PC-3 (cell line): Measurements from ENCODE around the gene DHX32. TPM values are rescaled to one million over a fixed set of nuclear protein-coding genes. Genes with fewer than 3 reads are reported as not detected.

Experiments
- ATAC-seq: fragments of 200-7000 bp; cut with Tn5 transposase; 2 replicates; pipeline ENCODE4 v1.9.1; 2020; ENCODE audit warnings: mild to moderate bottlenecking, moderate library complexity
- BruUV-seq: library from RNA; stranded (reverse); fragments of 400-500 nt; replicated peaks from 2 replicates; lab custom pipeline; 2021; lab: Mats Ljungman, UMichigan
- CTCF ChIA-PET: fragments of 300-600 bp; sonication (Branson Sonifier 250); formaldehyde crosslinking; loops from one replicate; lab custom pipeline; 2022; ENCODE audit warnings: antibody characterized with exemption; lab: Charles Lee
- POLR2A ChIA-PET: fragments of 300-600 bp; sonication (Branson Sonifier 250); formaldehyde crosslinking; loops from one replicate; lab custom pipeline; 2022; ENCODE audit warnings: antibody characterized with exemption; ENCODE audit not compliant: unreplicated experiment; lab: Charles Lee
- DNase-seq: peaks from one replicate; pipeline ENCODE4 v3.0.0-alpha.2; 2015
- H2AFZ ChIP-seq: fragments of 300-600 bp; sonication (generic); 2 replicates; pipeline ENCODE4 v1.6.0; 2016; ENCODE audit warnings: antibody characterized with exemption, low read length
- H3F3A ChIP-seq: fragments of 300-600 bp; sonication (generic); one replicate; pipeline ENCODE4 v1.6.0; 2017; ENCODE audit warnings: antibody characterized with exemption, low read length, control low read depth, mild to moderate bottlenecking; ENCODE audit not compliant: unreplicated experiment
- H3K27ac ChIP-seq: fragments of 300-600 bp; sonication (generic); 2 replicates; pipeline ENCODE4 v1.5.1; 2016; ENCODE audit warnings: mild to moderate bottlenecking, low read length
- H3K27me3 ChIP-seq: fragments of 300-600 bp; sonication (generic); 2 replicates; pipeline ENCODE4 v1.6.1; 2016; ENCODE audit warnings: low read length, mixed read lengths
- H3K36me3 ChIP-seq: fragments of 300-600 bp; sonication (generic); 2 replicates; pipeline ENCODE4 v1.6.1; 2016; ENCODE audit warnings: low read depth, mixed run types, low read length, mixed read lengths
- H3K4me1 ChIP-seq: fragments of 300-600 bp; sonication (generic); 2 replicates; pipeline ENCODE4 v1.5.1; 2016; ENCODE audit warnings: low read length; ENCODE audit not compliant: insufficient read depth
- H3K4me2 ChIP-seq: fragments of 300-600 bp; sonication (generic); 2 replicates; pipeline ENCODE4 v1.6.0; 2016; ENCODE audit warnings: low read length
- H3K4me3 ChIP-seq: fragments of 300-600 bp; sonication (generic); 2 replicates; pipeline ENCODE4 v1.5.1; 2016; ENCODE audit warnings: mild to moderate bottlenecking, low read length, mixed read lengths
- H3K79me2 ChIP-seq: fragments of 300-600 bp; sonication (generic); 2 replicates; pipeline ENCODE4 v1.6.1; 2017; ENCODE audit warnings: low read length, mixed read lengths
- H3K9ac ChIP-seq: fragments of 300-600 bp; sonication (generic); 2 replicates; pipeline ENCODE4 v1.6.0; 2016; ENCODE audit warnings: mild to moderate bottlenecking, low read length
- H3K9me2 ChIP-seq: fragments of 300-600 bp; sonication (generic); replicated peaks from 2 replicates; pipeline ENCODE4 v1.6.1; 2016; ENCODE audit warnings: mixed run types, low read length, mixed read lengths
- H3K9me3 ChIP-seq: fragments of 300-600 bp; sonication (generic); 2 replicates; pipeline ENCODE4 v1.6.1; 2016; ENCODE audit warnings: low read length, mixed read lengths
- H4K20me1 ChIP-seq: fragments of 300-600 bp; sonication (generic); 2 replicates; pipeline ENCODE4 v1.6.1; 2016; ENCODE audit warnings: low read length, mixed read lengths
- EZH2 ChIP-seq: fragments of 300-600 bp; sonication (generic); IDR thresholded peaks from one replicate; pipeline ENCODE4 v1.6.1; 2017; ENCODE audit warnings: antibody characterized with exemption, mild to moderate bottlenecking, low read length; ENCODE audit not compliant: unreplicated experiment
- EZH2phosphoT487 ChIP-seq: fragments of 300-600 bp; sonication (generic); IDR thresholded peaks from 2 replicates; pipeline ENCODE4 v1.6.1; 2018; ENCODE audit warnings: mild to moderate bottlenecking, antibody characterized with exemption, low read length, borderline replicate concordance
- intact Hi-C: fragments of 100-400 bp; cut with micrococcal nuclease; formaldehyde crosslinking; loops from 2 replicates; pipeline ENCODE4 v1.9.0; 2023
- total RNA-seq: library from RNA; depleted of rRNA; stranded (reverse); fragments of >200 nt; gene quantifications from 2 replicates; pipeline ENCODE4 v1.2.3, GENCODE V29; 2014
- TF ChIP-seq, protein P1 (sequence below): fragments of 300-600 bp; sonication (generic); conservative IDR thresholded peaks from 2 replicates; pipeline ENCODE4 v1.5.1; 2017; ENCODE audit warnings: antibody characterized with exemption, low read depth, mild to moderate bottlenecking, low read length

Gene DHX32
- total RNA-seq, 1 experiment from 2014 or later, result 38.7 TPM

DNA sequence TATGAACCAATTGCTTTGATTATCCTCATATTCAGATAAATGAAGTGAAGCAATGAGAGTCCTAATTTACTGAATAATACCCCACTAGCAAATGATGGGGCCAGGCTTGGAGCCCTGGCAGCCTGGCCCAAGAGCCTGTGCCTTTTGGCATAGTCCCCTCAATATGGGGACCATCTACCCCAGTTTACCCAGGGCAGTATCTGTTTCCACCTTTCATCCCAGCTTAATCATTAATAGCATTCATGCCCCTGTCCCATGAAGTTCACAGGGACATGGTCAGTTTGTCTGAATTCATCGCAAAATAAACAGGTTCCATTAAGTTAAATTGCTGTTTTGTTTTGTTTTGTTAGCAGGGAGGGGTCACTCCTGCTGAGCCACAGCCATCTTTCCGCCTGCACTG is 32.2 kb downstream of the DHX32 start:
- CTCF ChIA-PET, result no interaction called here
- no peak for ATAC-seq

DNA sequence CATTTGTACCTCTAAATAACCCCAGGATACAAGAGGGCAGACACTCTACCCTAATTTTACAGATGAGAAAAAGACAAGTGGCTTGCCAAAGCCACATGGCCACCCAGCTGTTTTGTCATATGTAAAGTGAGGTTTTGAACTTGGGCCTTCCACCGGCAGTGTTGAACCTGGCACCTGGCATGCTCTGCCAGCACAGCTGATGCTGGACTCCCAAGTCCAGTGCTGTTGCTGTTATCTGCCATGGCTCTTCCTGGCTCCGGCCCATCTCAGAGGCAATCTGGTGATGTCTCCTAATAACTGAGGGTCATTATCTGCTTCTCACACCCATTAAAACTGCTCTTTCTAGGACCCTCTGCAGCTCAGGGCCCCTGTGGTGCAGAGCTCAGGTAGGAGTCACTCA is 32.7 kb downstream of the DHX32 start:
- POLR2A ChIA-PET, result no interaction called here
- Histone ChIP-seq H3K79me2 (no peaks in the 10 kb centered on the region), H3K4me2 (no peak overlapping the region), H3K9me2 (no peaks in the 10 kb centered on the region), H4K20me1 (no peaks in the 10 kb centered on the region), H2AFZ (no peak overlapping the region), H3K36me3 (peaks cover 5% of the 10 kb centered on the region; the same call in 1 of the 2 replicates), H3K27ac (no peak overlapping the region), H3F3A (no peaks in the 10 kb centered on the region), H3K4me1 (no peaks in the 10 kb centered on the region), H3K27me3 (no peaks in the 10 kb centered on the region), H3K9ac (no peak overlapping the region), H3K4me3 (no peak overlapping the region), H3K9me3 (no peaks in the 10 kb centered on the region)
- DNase-seq (no peak), ATAC-seq (no peak)
- no TSS peak for BruUV-seq
- TF ChIP-seq, protein P1, sequence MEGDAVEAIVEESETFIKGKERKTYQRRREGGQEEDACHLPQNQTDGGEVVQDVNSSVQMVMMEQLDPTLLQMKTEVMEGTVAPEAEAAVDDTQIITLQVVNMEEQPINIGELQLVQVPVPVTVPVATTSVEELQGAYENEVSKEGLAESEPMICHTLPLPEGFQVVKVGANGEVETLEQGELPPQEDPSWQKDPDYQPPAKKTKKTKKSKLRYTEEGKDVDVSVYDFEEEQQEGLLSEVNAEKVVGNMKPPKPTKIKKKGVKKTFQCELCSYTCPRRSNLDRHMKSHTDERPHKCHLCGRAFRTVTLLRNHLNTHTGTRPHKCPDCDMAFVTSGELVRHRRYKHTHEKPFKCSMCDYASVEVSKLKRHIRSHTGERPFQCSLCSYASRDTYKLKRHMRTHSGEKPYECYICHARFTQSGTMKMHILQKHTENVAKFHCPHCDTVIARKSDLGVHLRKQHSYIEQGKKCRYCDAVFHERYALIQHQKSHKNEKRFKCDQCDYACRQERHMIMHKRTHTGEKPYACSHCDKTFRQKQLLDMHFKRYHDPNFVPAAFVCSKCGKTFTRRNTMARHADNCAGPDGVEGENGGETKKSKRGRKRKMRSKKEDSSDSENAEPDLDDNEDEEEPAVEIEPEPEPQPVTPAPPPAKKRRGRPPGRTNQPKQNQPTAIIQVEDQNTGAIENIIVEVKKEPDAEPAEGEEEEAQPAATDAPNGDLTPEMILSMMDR, result no peak
- TF ChIP-seq EZH2phosphoT487, result no peak
- TF ChIP-seq EZH2, result no peak
- intact Hi-C loops, result no loop called here
- CTCF ChIA-PET, result no interaction called here

More for the DNA sequence above, 32.2 kb downstream of the DHX32 start:
- Histone ChIP-seq H3F3A (no peaks in the 10 kb centered on the region), H3K27ac (no peak overlapping the region), H3K27me3 (no peaks in the 10 kb centered on the region), H3K4me1 (no peaks in the 10 kb centered on the region), H3K36me3 (peaks cover 5% of the 10 kb centered on the region; the same call in 1 of the 2 replicates), H3K4me2 (no peak overlapping the region), H3K4me3 (no peak overlapping the region), H4K20me1 (no peaks in the 10 kb centered on the region), H3K9me3 (no peaks in the 10 kb centered on the region), H2AFZ (no peak overlapping the region), H3K9ac (no peak overlapping the region), H3K9me2 (no peaks in the 10 kb centered on the region), H3K79me2 (no peaks in the 10 kb centered on the region)
- BruUV-seq, result no TSS peak
- DNase-seq, result no peak
- POLR2A ChIA-PET, result no interaction called here
- intact Hi-C loops, result no loop called here
- no peak for TF ChIP-seq EZH2
- TF ChIP-seq, protein P1, result no peak
- TF ChIP-seq EZH2phosphoT487, result no peak

DNA sequence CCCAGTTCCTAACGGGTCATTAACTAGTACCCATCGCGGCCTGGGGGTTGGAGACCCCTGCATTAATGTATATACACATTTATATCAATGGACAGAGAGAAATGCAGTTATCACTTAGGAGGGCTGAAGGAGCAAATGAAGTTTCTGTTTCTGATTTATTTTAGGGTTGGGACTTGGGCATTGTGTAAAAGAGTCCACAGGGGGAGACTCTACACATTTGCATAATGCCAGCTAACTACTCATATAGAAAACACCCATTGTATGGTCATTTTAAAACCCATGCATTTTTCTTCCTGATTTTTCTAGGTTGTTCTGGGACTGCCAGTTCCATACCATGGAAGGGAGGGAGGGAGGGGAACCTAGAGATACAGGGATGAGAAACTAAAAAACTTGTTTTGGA is 34.2 kb downstream of the DHX32 start:
- intact Hi-C loops, result no loop called here
- POLR2A ChIA-PET, result no interaction called here
- H3F3A ChIP-seq, result no peaks in the 10 kb centered on the region
- BruUV-seq, result no TSS peak
- peaks cover under 1% of the 10 kb centered on the region; the same call in 1 of the 2 replicates for H3K4me1 ChIP-seq
- no peak overlapping the region for H2AFZ ChIP-seq
- no peak overlapping the region for H3K27ac ChIP-seq
- no peak for TF ChIP-seq EZH2
- no peak for TF ChIP-seq EZH2phosphoT487
- TF ChIP-seq, protein P1, result no peak
- no peaks in the 10 kb centered on the region for H3K79me2 ChIP-seq
- no peak overlapping the region for H3K9ac ChIP-seq
- ATAC-seq (no peak), DNase-seq (no peak)
- no peaks in the 10 kb centered on the region for H3K9me2 ChIP-seq
- H4K20me1 ChIP-seq, result no peaks in the 10 kb centered on the region
- H3K9me3 ChIP-seq, result no peaks in the 10 kb centered on the region
- peaks cover 2% of the 10 kb centered on the region for H3K36me3 ChIP-seq
- no peak overlapping the region for H3K4me2 ChIP-seq
- CTCF ChIA-PET, result no interaction called here
- H3K27me3 ChIP-seq, result no peaks in the 10 kb centered on the region
- no peak overlapping the region for H3K4me3 ChIP-seq
